LHCN-M2 (cell line): ENCODE measurements around the gene OR10A4. TPM values are rescaled to one million over a fixed set of nuclear protein-coding genes. Genes with fewer than 3 reads are reported as not detected.
A peak's percentile ranks its signal among the peaks of the same experiment; 100 is the strongest.
"Not testable (repeated sequence)": the region's sequence is repeated elsewhere in the genome, so short reads cannot be mapped to it uniquely, and the experiment has no call there.

ENCODE experiments used
- DNase-seq: peaks from one replicate; pipeline ENCODE4 v3.0.0-alpha.2; 2012; ENCODE audit warnings: low read depth
- total RNA-seq: library from RNA; depleted of rRNA; stranded (reverse); fragments of >200 nt; gene quantifications from 2 replicates; pipeline ENCODE4 v1.2.3, GENCODE V29; 2014; rRNA removed

The OR10A4 gene
- total RNA-seq, 1 experiment from 2014 or later: not detected

DNA sequence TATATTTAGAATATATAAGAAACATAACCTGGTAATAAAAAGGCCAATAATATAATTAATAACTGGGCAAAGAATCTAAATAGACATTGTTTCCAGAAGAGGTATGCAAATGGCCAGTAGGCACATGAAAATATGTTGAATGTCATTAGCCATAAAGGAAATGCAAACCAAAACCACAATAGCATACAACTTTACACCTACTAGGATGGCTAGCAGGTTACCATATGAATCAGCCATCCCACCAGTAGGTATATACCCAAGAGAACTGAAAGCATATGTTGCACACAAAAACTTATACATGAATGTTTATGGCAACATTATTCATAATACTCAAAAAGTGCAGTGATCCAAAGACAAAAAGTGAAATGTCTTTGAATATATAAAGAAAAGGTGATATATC lies 18.6 kb downstream of the OR10A4 start:
- no peak for DNase-seq

DNA sequence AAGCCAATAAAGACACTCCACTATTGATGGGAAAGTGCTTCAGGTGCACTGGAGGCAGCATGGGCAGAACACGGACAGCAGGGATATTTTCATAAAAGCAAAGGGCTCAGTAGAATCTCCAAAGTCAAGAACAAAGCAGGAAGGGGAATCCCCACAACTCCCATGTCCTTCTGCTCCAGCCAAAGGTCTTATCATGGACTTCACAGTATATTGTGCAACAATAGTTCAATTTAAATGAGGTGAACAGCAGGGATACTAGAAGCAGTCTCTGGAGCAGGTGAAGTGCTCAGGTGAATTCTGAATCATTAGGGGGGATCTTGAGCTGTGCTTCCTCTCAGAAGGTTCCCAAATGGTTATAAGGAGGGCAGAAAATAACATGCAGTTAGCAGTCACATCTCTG lies 22.5 kb downstream of the OR10A4 start:
- DNase-seq: no peak

DNA sequence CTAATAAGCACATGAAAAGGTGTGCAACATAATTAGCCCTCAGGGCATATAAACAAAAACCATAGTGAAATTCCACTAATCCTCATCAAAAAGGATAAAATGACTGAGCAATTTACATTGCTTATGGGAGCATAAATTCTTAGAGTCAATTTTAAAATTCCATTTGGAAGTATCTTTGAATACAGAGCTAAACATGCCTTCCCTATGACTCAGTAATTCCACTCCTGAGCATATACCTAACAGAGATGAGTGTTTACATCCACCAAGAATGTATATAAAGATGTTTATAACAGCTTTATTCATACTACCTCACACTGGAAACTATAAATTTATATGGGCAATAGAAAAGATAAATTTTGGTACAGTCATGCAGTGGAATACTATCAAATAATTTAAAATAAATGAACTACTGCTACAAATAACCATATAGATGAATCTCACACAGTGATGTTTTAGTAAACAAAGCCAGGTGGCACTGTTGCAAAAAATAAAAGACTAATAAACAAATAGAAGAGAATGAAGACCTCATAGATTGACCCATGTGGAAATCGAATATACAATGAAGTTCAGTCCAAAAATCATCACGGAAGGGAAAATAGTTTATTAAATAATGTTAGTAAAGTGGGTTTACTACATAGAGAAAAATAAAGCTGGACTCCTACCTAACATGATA lies 24.0 kb downstream of the OR10A4 start:
- DNase-seq: no peak

DNA sequence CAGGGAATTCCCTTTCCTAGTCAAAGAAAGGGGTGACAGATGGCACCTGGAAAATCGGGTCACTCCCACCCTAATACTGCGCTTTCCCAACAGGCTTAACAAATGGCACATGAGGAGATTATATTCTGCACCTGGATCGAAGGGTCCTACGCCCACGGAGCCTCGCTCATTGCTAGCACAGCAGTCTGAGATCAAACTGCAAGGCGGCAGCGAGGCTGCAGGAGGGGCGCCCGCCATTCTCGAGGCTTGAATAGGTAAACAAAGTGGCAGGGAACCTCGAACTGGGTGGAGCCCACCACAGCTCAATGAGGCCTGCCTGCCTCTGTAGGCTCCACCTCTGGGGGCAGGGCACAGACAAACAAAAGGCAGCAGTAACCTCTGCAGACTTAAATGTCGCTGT lies 28.4 kb downstream of the OR10A4 start:
- DNase-seq: not testable (repeated sequence)

DNA sequence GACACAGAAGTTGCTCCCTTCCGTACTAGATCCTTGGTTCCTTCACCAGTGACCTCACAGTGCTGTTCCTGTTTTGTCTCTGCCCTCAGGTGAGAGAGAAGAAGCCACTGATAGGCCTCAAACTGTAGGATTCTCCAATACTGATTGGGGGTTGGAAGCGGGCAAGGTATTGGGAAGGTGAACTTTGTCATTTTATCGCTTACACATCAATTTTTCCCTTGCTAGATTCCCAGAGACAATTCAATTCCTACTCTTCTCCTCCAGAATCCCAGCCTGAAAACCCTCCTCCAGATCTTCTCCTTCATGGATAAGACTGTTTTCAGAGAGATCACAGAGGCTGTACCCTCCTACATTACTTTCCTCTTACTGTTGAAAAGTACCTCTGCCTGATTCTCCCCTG lies 35.0 kb downstream of the OR10A4 start:
- no peak for DNase-seq

DNA sequence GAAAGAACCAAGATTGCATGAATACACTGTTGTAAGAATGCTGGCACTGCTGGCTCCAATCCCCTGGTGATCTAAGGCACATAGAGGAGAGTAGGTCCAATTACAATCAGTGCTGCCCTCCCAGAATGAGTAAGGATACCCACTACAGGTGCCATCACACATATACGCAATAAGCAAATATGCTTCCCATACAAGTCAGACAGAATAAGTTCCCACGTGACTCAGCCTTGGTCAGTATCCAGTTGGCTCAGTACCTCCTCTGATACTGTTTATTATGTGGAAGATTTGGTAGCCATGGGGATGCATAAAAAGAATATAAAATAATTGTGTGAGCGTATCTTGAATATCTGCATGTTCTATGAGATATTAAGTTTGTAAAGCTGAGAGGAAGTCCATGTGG lies 35.5 kb downstream of the OR10A4 start:
- peak; percentile 9 for DNase-seq

DNA sequence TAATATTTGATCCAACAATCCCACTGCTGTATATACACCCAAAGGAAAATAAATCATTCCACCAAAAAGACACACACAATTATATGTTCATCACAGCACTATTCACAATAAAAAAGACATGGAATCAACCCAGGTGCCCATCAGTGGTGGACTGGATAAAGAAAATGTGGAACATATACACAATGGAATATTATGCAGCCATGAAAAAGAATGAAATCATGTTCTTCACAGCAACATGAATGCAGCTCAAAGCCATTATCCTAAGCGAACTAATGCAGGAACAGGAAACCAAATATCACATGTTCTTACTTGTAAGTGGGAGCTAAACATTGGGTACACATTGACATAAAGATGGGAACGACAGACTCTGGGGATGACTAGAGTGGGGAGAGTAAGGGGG lies 43.3 kb downstream of the OR10A4 start:
- no peak for DNase-seq

DNA sequence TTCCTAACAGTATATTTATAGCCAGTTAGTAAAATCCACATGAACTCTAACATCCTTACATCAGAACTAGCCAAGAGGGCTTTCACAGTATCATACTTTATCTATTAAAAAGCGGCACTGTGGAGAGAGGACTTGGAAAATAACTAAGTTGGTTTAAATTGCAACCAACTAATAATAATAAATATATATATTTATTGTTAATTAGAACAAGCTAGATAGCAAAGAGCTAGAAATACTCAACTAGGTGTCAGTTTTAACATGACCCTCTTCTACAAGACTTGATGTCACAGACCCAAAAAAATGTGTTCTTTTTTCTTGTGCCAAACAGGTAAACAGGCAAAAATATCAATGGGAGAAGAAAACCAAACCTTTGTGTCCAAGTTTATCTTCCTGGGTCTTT lies 44.3 kb downstream of the OR10A4 start, which contains the start of gene OR2D3:
OR2D3 (plus strand) TSS at position 301 of the 400 bp plus-strand sequence; CDS start at position 301, 0 bp downstream.
- DNase-seq: no peak

DNA sequence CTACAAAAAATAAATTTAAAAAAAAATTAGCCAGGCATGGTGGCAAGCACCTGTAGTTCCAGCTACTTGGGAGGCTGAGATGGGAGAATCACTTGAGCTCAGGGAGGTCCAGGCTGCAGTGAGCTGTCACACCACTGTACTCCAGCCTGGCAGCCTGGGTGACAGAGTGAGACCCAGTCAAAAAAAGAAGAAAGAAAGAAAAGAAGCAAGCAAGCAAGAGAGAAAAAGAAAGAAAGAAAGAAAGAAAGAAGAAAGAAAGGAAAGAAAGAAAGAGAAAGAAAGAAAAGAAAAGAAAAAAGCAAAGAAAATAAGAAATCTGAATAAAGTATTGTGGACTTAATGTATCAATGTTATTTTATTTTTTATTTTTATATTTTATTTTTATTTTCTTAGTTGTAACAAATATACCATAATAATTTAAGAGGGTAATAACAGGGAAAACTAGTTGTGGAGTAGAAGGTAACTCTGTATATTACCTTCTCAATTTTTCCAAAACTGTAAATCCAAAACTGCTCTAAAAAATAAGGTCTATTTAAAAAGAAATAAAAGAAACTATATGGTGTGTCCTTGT lies 48.7 kb downstream of the OR10A4 start:
- no peak for DNase-seq

DNA sequence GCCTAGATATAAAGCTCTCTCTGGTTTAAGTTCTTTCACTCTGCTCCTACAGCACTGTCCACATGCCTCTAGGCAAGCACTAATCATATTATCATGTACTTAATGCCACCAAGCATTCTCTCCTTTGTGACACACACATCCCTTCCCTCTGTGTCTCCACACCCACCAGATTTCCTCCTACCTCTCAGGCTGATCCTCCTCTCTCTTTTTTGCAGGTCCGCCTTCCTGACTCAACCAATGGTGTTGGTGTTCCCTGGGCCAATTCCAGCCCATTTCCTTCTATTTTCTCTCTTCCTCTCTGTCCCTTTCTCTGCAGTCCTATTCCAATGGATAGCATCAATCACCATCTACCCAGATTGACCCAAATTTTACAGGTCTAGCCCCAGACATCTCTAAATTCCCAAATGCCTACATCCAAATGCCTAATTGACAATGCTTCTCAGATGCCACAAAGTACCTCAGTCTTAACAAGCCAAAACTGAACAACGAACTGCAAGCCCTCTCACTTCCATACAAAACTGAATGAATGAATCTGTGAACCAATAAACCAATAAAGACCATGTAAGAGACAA lies 49.3 kb downstream of the OR10A4 start:
- DNase-seq: no peak

DNA sequence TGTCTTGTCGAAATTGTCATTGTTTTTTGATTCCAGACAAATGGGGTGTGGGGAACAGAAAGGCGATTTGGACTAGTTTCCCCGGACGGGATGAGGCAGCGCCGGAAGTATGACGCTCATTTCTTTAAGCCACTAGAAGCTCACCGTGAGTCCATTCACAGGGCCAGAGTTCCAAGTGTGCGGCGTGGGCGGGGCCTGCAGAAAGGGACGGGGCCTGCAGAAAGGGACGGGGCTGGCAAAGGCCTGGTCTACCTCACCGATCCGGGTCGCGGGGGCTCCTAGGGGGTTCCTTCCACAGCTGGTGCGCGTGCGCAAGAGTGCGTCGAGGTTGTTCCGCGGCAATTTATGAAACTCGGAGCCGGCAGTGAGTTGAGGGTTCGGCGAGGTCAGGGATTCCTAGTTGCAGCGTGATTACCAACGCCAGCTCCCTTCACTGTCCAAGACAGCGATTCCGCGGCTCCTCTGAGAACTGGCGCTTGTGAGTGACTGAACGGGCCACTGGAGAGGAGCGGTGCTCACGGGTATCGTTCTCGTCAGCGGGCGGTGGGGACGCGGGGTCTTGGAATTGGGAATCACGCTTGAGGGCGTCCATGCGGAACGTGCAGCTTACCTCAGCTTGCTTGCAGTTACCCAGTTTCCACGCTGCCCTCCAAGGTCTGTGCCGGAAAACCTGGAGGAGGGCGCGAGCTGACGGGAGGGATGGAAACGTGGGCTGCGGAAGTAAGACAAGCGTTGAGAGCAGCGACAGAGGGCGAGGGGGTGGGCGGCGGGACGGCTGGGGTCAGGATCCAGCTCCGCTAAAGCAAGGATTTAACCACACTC lies 50.0 kb downstream of the OR10A4 start, which contains the start of gene ZNF215:
ZNF215 (plus strand) TSS at position 219 of the 822 bp plus-strand sequence. CDS start 5,847 bp downstream, outside the sequence.
- DNase-seq: peak; percentile 66

DNA sequence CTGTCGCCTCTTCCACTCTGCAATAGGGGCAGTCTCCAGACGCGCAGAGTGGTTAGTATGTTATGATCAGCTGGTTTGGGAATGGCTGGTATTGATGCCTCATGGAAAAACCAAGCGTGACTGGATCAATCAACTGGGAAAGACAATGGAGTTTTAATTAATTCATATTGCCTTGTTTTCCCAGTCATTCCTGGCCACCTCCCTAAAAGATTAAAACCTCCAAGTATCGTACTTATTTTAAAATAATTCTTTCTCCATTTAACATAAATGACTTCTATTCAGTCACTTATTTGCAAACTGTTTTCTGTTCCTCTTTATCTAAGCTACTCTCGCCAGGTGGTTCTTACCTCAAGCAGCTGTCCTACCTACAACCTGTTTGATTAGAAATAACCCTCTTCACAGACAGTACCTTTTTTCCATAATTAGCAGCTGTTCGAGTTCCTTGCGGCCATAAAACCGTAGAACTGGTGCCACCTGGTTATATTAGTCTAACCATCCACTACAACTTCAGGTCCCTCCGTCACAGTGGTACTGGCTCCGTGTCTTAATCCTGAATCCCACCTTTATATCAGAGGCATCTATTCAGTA lies 50.7 kb downstream of the OR10A4 start:
- DNase-seq: no peak

Other genes starting within 250 kb of the OR10A4 start
- gene DCHS1, start 220.8 kb upstream of the OR10A4 start, total RNA-seq: 2.4 and 2.6 TPM in 2 replicates
- gene MRPL17, start 193.3 kb upstream of the OR10A4 start, total RNA-seq: 98.6 and 427 TPM in 2 replicates
- 0.19 TPM in 1 of 2 replicates, not detected in the other for gene OR2AG2, start 104.6 kb upstream of the OR10A4 start, total RNA-seq
- gene OR2AG1, start 93.6 kb upstream of the OR10A4 start, total RNA-seq: not detected in 2 replicates
- gene OR6A2, start 76.9 kb upstream of the OR10A4 start, total RNA-seq: not detected in 2 replicates
- gene OR10A5, start 30.9 kb upstream of the OR10A4 start, total RNA-seq: not detected in 2 replicates
- gene OR10A2, start 13.6 kb upstream of the OR10A4 start, total RNA-seq: not detected in 2 replicates
- gene OR2D2, start 15.9 kb downstream of the OR10A4 start, total RNA-seq: not detected in 2 replicates
- not detected in 2 replicates for gene OR2D3, start 44.4 kb downstream of the OR10A4 start, total RNA-seq
- 1.4 and 1.5 TPM in 2 replicates for gene ZNF215, start 49.8 kb downstream of the OR10A4 start, total RNA-seq
- 1.1 and 1.5 TPM in 2 replicates for gene ZNF214, start 143.7 kb downstream of the OR10A4 start, total RNA-seq
- gene NLRP14, start 143.9 kb downstream of the OR10A4 start, total RNA-seq: not detected in 2 replicates
- gene RBMXL2, start 212.4 kb downstream of the OR10A4 start, total RNA-seq: not detected in 2 replicates